Ovary (tissue), 9 donors: ENCODE results near the gene FTO. TPM values are rescaled to one million over a fixed set of nuclear protein-coding genes. Genes with fewer than 3 reads are reported as not detected.

Experiments used
- DNase-seq, 5 donors: peaks; one replicate each; pipeline ENCODE4 v3.0.0-alpha.2; 2019 to 2020
- H3K27ac ChIP-seq, 2 donors: fragments of 200-600 bp; one replicate each; pipeline versions ENCODE4 v1.5.1 to v1.8.0; 2019 to 2022
- H3K27me3 ChIP-seq: fragments of 200-600 bp; one replicate; pipeline ENCODE4 v1.8.0; 2022
- H3K36me3 ChIP-seq: fragments of 200-600 bp; sonication (generic); one replicate; pipeline ENCODE4 v1.5.1; 2019
- H3K4me1 ChIP-seq: one replicate; pipeline ENCODE4 v1.8.1; 2013; ENCODE audit warnings: mild to moderate bottlenecking, moderate library complexity; ENCODE audit not compliant: insufficient read depth
- H3K4me3 ChIP-seq: fragments of 200-600 bp; sonication (generic); one replicate; pipeline ENCODE4 v1.5.1; 2017
- H3K9me3 ChIP-seq, 2 donors: fragments of 200-600 bp in 1 of 2; sonication (generic) in 1 of 2; one replicate each; pipeline versions ENCODE4 v1.5.1 to v1.8.1; 2013 to 2019; ENCODE audit warnings: mild to moderate bottlenecking in 1 of 2, moderate library complexity in 1 of 2
- EP300 ChIP-seq: sonication (generic); formaldehyde crosslinking; IDR thresholded peaks from one replicate; pipeline ENCODE4 v1.6.1; 2017; ENCODE audit warnings: antibody characterized with exemption
- POLR2A ChIP-seq: fragments of 450-650 bp; IDR thresholded peaks from one replicate; pipeline ENCODE4 v1.6.1; 2017; ENCODE audit warnings: antibody characterized with exemption, mild to moderate bottlenecking, moderate library complexity
- WGBS, 3 donors: extraction: QIAGEN DNeasy Blood & Tissue Kit in 1 of 3; methylation state at CpG; one replicate each; pipeline versions ENCODE4 v1.1.5 to v1.1.7; 2013 to 2017; 5-methylcytosine and 5-hydroxymethylcytosine counted together
- intact Hi-C, 4 donors: fragments of 100-400 bp; cut with DNase I; formaldehyde crosslinking; loops; one replicate each; pipeline versions ENCODE4 v1.11.0 to v1.15.1; 2022 to 2023
- polyA plus RNA-seq, 2 donors: library from polyadenylated mRNA; stranded (reverse); fragments of 200-250 nt in 1 of 2; fragments of 350-450 nt in 1 of 2; fragmentation: Illumina TruSeq in 1 of 2; extraction: RNeasy Lipid Tissue Mini Kit (QIAGEN cat#74804) in 1 of 2; gene quantifications; one replicate each; pipeline ENCODE4 v1.2.3, GENCODE V29; 2013 to 2014
- total RNA-seq, 7 donors: library from RNA; depleted of rRNA in 2 of 7; stranded (reverse); fragments of >200 nt in 2 of 7; fragmentation: NEBNext Ultra II Directional in 3 of 7; extraction: Animal tissue kit (Norgen Biotek cat#: 25700) in 3 of 7; gene quantifications; one replicate each; pipeline versions ENCODE4 v1.1.0 to v1.2.4, GENCODE V29; 2016 to 2023
- TF ChIP-seq, protein P1 (sequence below), 3 donors: fragments of 450-650 bp in 2 of 3; fragments of 200-600 bp in 1 of 3; IDR thresholded peaks; one replicate each; pipeline versions ENCODE4 v1.5.1 to v1.8.0; 2016 to 2022; ENCODE audit warnings: antibody characterized with exemption in 3 of 3, mild to moderate bottlenecking in 1 of 3
- donor health status: DM: no; HTN: no; CAD: no; lungs with moderate emphysema.
- donor health status: DM: no; HTN: no; CAD: no.
- donor health status: Bipolar disorder and iron deficiency.
- donor health status: DM: yes; HTN: yes; CAD: no.
- donor health status: DM: no; HTN: no; CAD: no.
- donor health status: DM: yes; HTN: yes; CAD: no.

FTO gene
- total and polyA plus RNA-seq, 9 donors = 43.6 to 128 (median 91.4) TPM

DNA sequence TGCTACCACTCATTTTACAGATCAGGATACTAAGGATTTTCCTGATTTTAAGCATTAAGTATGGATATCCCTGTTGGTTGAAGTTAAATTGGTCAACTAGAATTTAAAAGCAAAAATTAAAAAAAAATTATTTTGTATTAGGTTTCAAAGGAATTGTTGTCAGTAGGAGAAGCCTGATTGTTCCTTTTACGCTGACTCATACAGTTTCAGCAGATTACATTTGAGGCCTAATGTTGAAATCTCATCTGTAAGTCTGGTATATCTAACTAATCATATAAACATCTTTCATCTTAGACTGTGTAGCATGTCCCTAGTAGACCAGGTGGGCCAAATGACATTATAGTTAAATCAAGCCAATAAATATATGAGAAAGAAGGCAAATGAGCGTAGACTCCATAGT, 83.5 kb downstream of the FTO start:
- DNase-seq = no peak
- no peaks in the 10 kb centered on the region for H3K9me3 ChIP-seq
- WGBS, 3 donors = 95 to 99% (median 98%) methylated on average over 2 of the region's 2 CpGs
- H3K27me3 ChIP-seq = no peaks in the 10 kb centered on the region
- intact Hi-C loops = no loop called here
- TF ChIP-seq EP300 (no peak), POLR2A (no peak)
- TF ChIP-seq, protein P1, sequence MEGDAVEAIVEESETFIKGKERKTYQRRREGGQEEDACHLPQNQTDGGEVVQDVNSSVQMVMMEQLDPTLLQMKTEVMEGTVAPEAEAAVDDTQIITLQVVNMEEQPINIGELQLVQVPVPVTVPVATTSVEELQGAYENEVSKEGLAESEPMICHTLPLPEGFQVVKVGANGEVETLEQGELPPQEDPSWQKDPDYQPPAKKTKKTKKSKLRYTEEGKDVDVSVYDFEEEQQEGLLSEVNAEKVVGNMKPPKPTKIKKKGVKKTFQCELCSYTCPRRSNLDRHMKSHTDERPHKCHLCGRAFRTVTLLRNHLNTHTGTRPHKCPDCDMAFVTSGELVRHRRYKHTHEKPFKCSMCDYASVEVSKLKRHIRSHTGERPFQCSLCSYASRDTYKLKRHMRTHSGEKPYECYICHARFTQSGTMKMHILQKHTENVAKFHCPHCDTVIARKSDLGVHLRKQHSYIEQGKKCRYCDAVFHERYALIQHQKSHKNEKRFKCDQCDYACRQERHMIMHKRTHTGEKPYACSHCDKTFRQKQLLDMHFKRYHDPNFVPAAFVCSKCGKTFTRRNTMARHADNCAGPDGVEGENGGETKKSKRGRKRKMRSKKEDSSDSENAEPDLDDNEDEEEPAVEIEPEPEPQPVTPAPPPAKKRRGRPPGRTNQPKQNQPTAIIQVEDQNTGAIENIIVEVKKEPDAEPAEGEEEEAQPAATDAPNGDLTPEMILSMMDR (IDR thresholded peaks at IDR 0.05) = no peak
- H3K4me3 ChIP-seq = no peak overlapping the region
- H3K27ac ChIP-seq = no peak overlapping the region
- H3K36me3 ChIP-seq = no peaks in the 10 kb centered on the region
- H3K4me1 ChIP-seq = peaks cover 1% of the 10 kb centered on the region

DNA sequence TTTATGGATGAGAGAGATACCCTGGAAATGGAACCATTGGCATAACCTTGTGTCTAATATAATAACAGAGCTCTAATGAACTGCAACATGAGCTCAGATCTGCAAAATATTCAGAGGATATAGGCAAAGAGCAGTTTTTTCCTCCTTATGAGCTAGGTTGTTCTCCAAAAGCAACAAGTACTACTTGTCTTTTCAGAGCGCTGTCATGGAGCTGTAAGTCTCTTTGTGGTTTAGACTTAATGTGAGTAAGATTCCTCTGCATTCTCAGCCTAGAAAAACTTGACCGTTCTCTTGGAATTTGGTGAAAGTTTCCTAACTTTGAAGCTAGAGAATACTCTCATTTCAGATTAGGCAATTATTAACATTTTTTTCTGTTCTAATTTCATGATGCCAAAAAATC, 85.2 kb downstream of the FTO start:
- Histone ChIP-seq H3K36me3 (no peaks in the 10 kb centered on the region), H3K4me3 (no peak overlapping the region), H3K9me3 (no peaks in the 10 kb centered on the region), H3K4me1 (peaks cover 1% of the 10 kb centered on the region), H3K27me3 (no peaks in the 10 kb centered on the region), H3K27ac (no peak overlapping the region)
- no peak for DNase-seq
- TF ChIP-seq, protein P1 (IDR thresholded peaks at IDR 0.05) = no peak
- TF ChIP-seq POLR2A (no peak), EP300 (no peak)
- intact Hi-C loops = no loop called here
- 44 to 65% (median 47%) methylated on average over 2 of the region's 2 CpGs for WGBS, 3 donors

GRCh38 chr16:53792161-53792951, 88.4 kb downstream of the FTO start:
- Histone ChIP-seq H3K4me3 (no peak overlapping the region), H3K27me3 (no peaks in the 10 kb centered on the region), H3K27ac (no peak overlapping the region), H3K36me3 (no peaks in the 10 kb centered on the region), H3K4me1 (peaks cover 5% of the 10 kb centered on the region), H3K9me3 (no peaks in the 10 kb centered on the region)
- intact Hi-C loops = no loop called here
- DNase-seq = no peak
- 12 to 26% (median 18%) methylated on average over 6 of the region's 6 CpGs for WGBS, 3 donors
- TF ChIP-seq, protein P1 (IDR thresholded peaks at IDR 0.05) = no peak

GRCh38 chr16:53803451-53803850, 99.5 kb downstream of the FTO start:
- no peak overlapping the region for H3K4me3 ChIP-seq
- no peaks in the 10 kb centered on the region for H3K36me3 ChIP-seq
- H3K9me3 ChIP-seq = no peaks in the 10 kb centered on the region
- DNase-seq = no peak
- H3K27me3 ChIP-seq = no peaks in the 10 kb centered on the region
- intact Hi-C loops = no loop called here
- no peak overlapping the region for H3K27ac ChIP-seq
- H3K4me1 ChIP-seq = no peaks in the 10 kb centered on the region
- TF ChIP-seq, protein P1 (IDR thresholded peaks at IDR 0.05) = no peak
- TF ChIP-seq POLR2A (no peak), EP300 (no peak)
